Esophagus muscularis mucosa (tissue), 4 donors: Measurements from ENCODE around the gene ZNF202. TPM values are rescaled to one million over a fixed set of nuclear protein-coding genes. Genes with fewer than 3 reads are reported as not detected.

ENCODE experiments used
- DNase-seq: peaks from one replicate; pipeline ENCODE4 v3.0.0-alpha.2; 2017; ENCODE audit errors: extremely low spot score
- H3K27ac ChIP-seq, 4 donors: fragments of 200-600 bp; sonication (generic); replicated peaks in 1 of 4; 1 replicate in 3 of 4; 2 replicates in 1 of 4; pipeline ENCODE4 v1.5.1; 2016 to 2019; ENCODE audit warnings: mild to moderate bottlenecking in 1 of 4
- H3K27me3 ChIP-seq, 4 donors: fragments of 200-600 bp; sonication (generic); one replicate each; pipeline versions ENCODE4 v1.5.1 to v1.6.0; 2016 to 2019
- H3K36me3 ChIP-seq, 4 donors: fragments of 200-600 bp; sonication (generic); one replicate each; pipeline ENCODE4 v1.5.1; 2016 to 2019
- H3K4me1 ChIP-seq, 4 donors: fragments of 200-600 bp; sonication (generic); one replicate each; pipeline ENCODE4 v1.5.1; 2016 to 2019
- H3K4me3 ChIP-seq, 4 donors: fragments of 200-600 bp; sonication (generic); 1 replicate in 2 of 4; 2 replicates in 2 of 4; pipeline ENCODE4 v1.5.1; 2016 to 2019; ENCODE audit warnings: mild to moderate bottlenecking in 4 of 4, moderate library complexity in 1 of 4
- H3K9me3 ChIP-seq, 4 donors: fragments of 200-600 bp; sonication (generic); 1 replicate in 3 of 4; 2 replicates in 1 of 4; pipeline ENCODE4 v1.5.1; 2016 to 2019
- CTCF ChIP-seq, 3 experiments: fragments of 200-600 bp in 2 of 3; fragments of 450-650 bp in 1 of 3; sonication (generic) in 2 of 3; IDR thresholded peaks; one replicate each; pipeline ENCODE4 v1.5.1; 2017 to 2019; ENCODE audit warnings: antibody characterized with exemption in 3 of 3, mild to moderate bottlenecking in 2 of 3, moderate library complexity in 1 of 3
- EP300 ChIP-seq: sonication (generic); formaldehyde crosslinking; IDR thresholded peaks from one replicate; pipeline ENCODE4 v1.6.1; 2017; ENCODE audit warnings: antibody characterized with exemption
- POLR2A ChIP-seq: fragments of 450-650 bp; IDR thresholded peaks from one replicate; pipeline ENCODE4 v1.6.1; 2017; ENCODE audit warnings: antibody characterized with exemption, moderate library complexity, mild to moderate bottlenecking, low read depth
- POLR2AphosphoS5 ChIP-seq, 2 donors: sonication (generic); formaldehyde crosslinking; IDR thresholded peaks; one replicate each; pipeline ENCODE4 v1.6.1; 2017; ENCODE audit warnings: antibody characterized with exemption in 2 of 2
- WGBS: methylation state at CpG from one replicate; pipeline ENCODE4 v1.1.5; 2018; 5-methylcytosine and 5-hydroxymethylcytosine counted together
- intact Hi-C: fragments of 100-400 bp; cut with DNase I; formaldehyde crosslinking; loops from one replicate; pipeline ENCODE4 v1.15.1; 2023
- total RNA-seq, 4 donors: library from RNA; depleted of rRNA; stranded (reverse); fragments of >200 nt; gene quantifications; one replicate each; pipeline versions ENCODE4 v1.1.0 to v1.2.1, GENCODE V29; 2016

Gene ZNF202
- total RNA-seq, 4 donors from 2014 or later, result 4.4 to 8.6 (median 7.4) TPM

- no peak for DNase-seq
- intact Hi-C loops, result no loop called here
- Histone ChIP-seq H3K27me3 (peaks cover 0 to 4% (median 0%) of the 10 kb centered on the region in 4 donors), H3K4me1 (no peaks in the 10 kb centered on the region), H3K4me3 (no peak overlapping the region), H3K9me3 (peaks cover 0 to 17% (median 13%) of the 10 kb centered on the region in 4 donors), H3K36me3 (no peaks in the 10 kb centered on the region), H3K27ac (no peak overlapping the region)
- TF ChIP-seq POLR2AphosphoS5 (IDR thresholded peaks at IDR 0.05) (no peak), POLR2A (no peak), EP300 (no peak), CTCF (IDR thresholded peaks at IDR 0.05) (no peak)
Measured at GRCh38 chr11:123762422-123762821, 21.0 kb upstream of the ZNF202 start.

- H3K36me3 ChIP-seq, result no peaks in the 10 kb centered on the region
- WGBS, result 72% methylated on average over 1 of the region's 1 CpG
- no peak overlapping the region for H3K4me3 ChIP-seq
- intact Hi-C loops, result no loop called here
- H3K27ac ChIP-seq, result no peak overlapping the region
- H3K27me3 ChIP-seq, result peaks cover 0 to 4% (median 0%) of the 10 kb centered on the region in 4 donors
- no peaks in the 10 kb centered on the region for H3K4me1 ChIP-seq
- no peak for TF ChIP-seq POLR2A
- TF ChIP-seq EP300, result no peak
- no peak for TF ChIP-seq CTCF (IDR thresholded peaks at IDR 0.05)
- no peak for TF ChIP-seq POLR2AphosphoS5 (IDR thresholded peaks at IDR 0.05)
- peaks cover 0 to 17% (median 13%) of the 10 kb centered on the region in 4 donors for H3K9me3 ChIP-seq
- no peak for DNase-seq
Measured at GRCh38 chr11:123760894-123761293, 19.4 kb upstream of the ZNF202 start.

GRCh38 chr11:123757976-123758375, 16.5 kb upstream of the ZNF202 start:
- no peak for DNase-seq
- Histone ChIP-seq H3K27ac (no peak overlapping the region), H3K4me1 (no peaks in the 10 kb centered on the region), H3K27me3 (peaks cover 0 to 4% (median 0%) of the 10 kb centered on the region in 4 donors), H3K36me3 (no peaks in the 10 kb centered on the region), H3K9me3 (peaks cover 0 to 16% (median 13%) of the 10 kb centered on the region in 4 donors), H3K4me3 (no peak overlapping the region)
- TF ChIP-seq POLR2AphosphoS5 (IDR thresholded peaks at IDR 0.05), result no peak
- no peak for TF ChIP-seq CTCF (IDR thresholded peaks at IDR 0.05)
- no peak for TF ChIP-seq EP300
- TF ChIP-seq POLR2A, result no peak
- intact Hi-C loops, result no loop called here
- 70% methylated on average over 3 of the region's 3 CpGs for WGBS

GRCh38 chr11:123755813-123756212, 14.4 kb upstream of the ZNF202 start:
- peaks cover 0 to 8% (median 0%) of the 10 kb centered on the region in 4 donors for H3K27me3 ChIP-seq
- 86% methylated on average over 3 of the region's 3 CpGs for WGBS
- H3K9me3 ChIP-seq, result no peaks in the 10 kb centered on the region
- H3K27ac ChIP-seq, result no peak overlapping the region
- no peaks in the 10 kb centered on the region for H3K4me1 ChIP-seq
- H3K4me3 ChIP-seq, result no peak overlapping the region
- DNase-seq, result no peak
- no peaks in the 10 kb centered on the region for H3K36me3 ChIP-seq
- TF ChIP-seq CTCF (IDR thresholded peaks at IDR 0.05), result no peak
- no peak for TF ChIP-seq EP300
- no peak for TF ChIP-seq POLR2AphosphoS5 (IDR thresholded peaks at IDR 0.05)
- TF ChIP-seq POLR2A, result no peak
- intact Hi-C loops, result no loop called here

GRCh38 chr11:123755344-123755743, 13.9 kb upstream of the ZNF202 start:
- no peak for TF ChIP-seq POLR2A
- intact Hi-C loops, result no loop called here
- DNase-seq, result no peak
- Histone ChIP-seq H3K36me3 (no peaks in the 10 kb centered on the region), H3K4me3 (no peak overlapping the region), H3K4me1 (no peaks in the 10 kb centered on the region), H3K27me3 (peaks cover 0 to 8% (median 0%) of the 10 kb centered on the region in 4 donors), H3K9me3 (no peaks in the 10 kb centered on the region), H3K27ac (no peak overlapping the region)
